ENCODE measurements around the gene SPRTN. TPM values are rescaled to one million over a fixed set of nuclear protein-coding genes. Genes with fewer than 3 reads are reported as not detected.

SPRTN gene
- total and polyA plus RNA-seq, 2 experiments from 2014 or later = 9.1 to 25.0 TPM

DNA sequence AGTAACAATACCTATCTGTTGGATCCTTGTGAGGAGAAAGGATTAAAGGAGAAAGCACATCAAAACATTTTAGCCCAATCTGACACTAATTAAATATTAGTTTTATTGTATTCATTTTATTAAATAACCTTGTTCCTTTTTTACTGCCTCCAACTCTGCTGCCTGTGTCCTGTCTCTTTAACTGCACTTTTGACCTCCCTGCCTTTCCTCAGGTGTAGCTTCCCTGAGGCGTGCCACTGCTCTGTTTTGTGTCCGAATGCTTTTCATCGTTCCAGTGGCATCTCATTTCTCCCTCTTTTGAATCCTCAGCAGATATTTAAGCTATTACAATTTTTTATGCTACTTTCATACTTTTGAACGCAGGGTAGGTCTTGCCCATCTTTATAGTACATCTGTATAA lies 10.3 kb downstream of the SPRTN start:
- Histone ChIP-seq H3K9me2 (ENCODE audit: insufficient read depth) (no peaks in the 10 kb centered on the region), H2AFZ (no peak overlapping the region), H3K27ac (ENCODE audit: low read depth) (no peak overlapping the region), H3K4me1 (ENCODE audit: insufficient read depth) (no peaks in the 10 kb centered on the region), H4K20me1 (replicated peaks; ENCODE audit: insufficient read depth) (peaks cover 5% of the 10 kb centered on the region), H3K4me3 (no peak overlapping the region), H3K79me2 (replicated peaks; ENCODE audit: insufficient read depth) (peaks cover 18% of the 10 kb centered on the region; the same call in 1 of the 2 replicates), H3K27me3 (ENCODE audit: insufficient read depth) (no peaks in the 10 kb centered on the region), H3K4me2 (no peak overlapping the region), H3K36me3 (ENCODE audit: insufficient read depth) (peaks cover 14% of the 10 kb centered on the region), H3F3A (replicated peaks; ENCODE audit: low read depth) (no peaks in the 10 kb centered on the region)
- peaks cover 36% of the 10 kb centered on the region for H3K36me3 Mint-ChIP-seq (ENCODE audit: low read depth)
- H3K9me3 Mint-ChIP-seq = no peaks in the 10 kb centered on the region
- no peaks in the 10 kb centered on the region for H3K27me3 Mint-ChIP-seq (ENCODE audit: insufficient read depth, low read depth, poor library complexity)
- ATAC-seq (no peak), DNase-seq (ENCODE audit: low spot score) (no peak)
- H3K4me1 Mint-ChIP-seq = no peaks in the 10 kb centered on the region
- H3K4me3 Mint-ChIP-seq = no peak overlapping the region
- H3K27ac Mint-ChIP-seq = no peak overlapping the region
- TF ChIP-seq POLR2AphosphoS5 (IDR thresholded peaks at IDR 0.05; ENCODE audit: low read depth) (no peak), STAT1 (IDR thresholded peaks at IDR 0.05; ENCODE audit: unreplicated experiment) (no peak), JUNB (IDR thresholded peaks at IDR 0.05; ENCODE audit: unreplicated experiment) (no peak), NANOG (IDR thresholded peaks at IDR 0.05; ENCODE audit: borderline replicate concordance) (no peak), EZH2 (IDR thresholded peaks at IDR 0.05; ENCODE audit: low read depth, unreplicated experiment) (no peak), ZNF114 (CRISPR knock-in tag; IDR thresholded peaks at IDR 0.05) (no peak), ETS1 (IDR thresholded peaks at IDR 0.05) (no peak), CREB1 (CRISPR knock-in tag; IDR thresholded peaks at IDR 0.05; ENCODE audit: low read depth) (no peak), CTCF (conservative IDR thresholded peaks at IDR 0.05; ENCODE audit: low read depth in 2 of 2) (no peak), ZNF331 (CRISPR knock-in tag; IDR thresholded peaks at IDR 0.05; ENCODE audit: low read depth) (no peak), EZH2phosphoT487 (IDR thresholded peaks at IDR 0.05; ENCODE audit: unreplicated experiment) (no peak)
- TF ChIP-seq, protein P1, sequence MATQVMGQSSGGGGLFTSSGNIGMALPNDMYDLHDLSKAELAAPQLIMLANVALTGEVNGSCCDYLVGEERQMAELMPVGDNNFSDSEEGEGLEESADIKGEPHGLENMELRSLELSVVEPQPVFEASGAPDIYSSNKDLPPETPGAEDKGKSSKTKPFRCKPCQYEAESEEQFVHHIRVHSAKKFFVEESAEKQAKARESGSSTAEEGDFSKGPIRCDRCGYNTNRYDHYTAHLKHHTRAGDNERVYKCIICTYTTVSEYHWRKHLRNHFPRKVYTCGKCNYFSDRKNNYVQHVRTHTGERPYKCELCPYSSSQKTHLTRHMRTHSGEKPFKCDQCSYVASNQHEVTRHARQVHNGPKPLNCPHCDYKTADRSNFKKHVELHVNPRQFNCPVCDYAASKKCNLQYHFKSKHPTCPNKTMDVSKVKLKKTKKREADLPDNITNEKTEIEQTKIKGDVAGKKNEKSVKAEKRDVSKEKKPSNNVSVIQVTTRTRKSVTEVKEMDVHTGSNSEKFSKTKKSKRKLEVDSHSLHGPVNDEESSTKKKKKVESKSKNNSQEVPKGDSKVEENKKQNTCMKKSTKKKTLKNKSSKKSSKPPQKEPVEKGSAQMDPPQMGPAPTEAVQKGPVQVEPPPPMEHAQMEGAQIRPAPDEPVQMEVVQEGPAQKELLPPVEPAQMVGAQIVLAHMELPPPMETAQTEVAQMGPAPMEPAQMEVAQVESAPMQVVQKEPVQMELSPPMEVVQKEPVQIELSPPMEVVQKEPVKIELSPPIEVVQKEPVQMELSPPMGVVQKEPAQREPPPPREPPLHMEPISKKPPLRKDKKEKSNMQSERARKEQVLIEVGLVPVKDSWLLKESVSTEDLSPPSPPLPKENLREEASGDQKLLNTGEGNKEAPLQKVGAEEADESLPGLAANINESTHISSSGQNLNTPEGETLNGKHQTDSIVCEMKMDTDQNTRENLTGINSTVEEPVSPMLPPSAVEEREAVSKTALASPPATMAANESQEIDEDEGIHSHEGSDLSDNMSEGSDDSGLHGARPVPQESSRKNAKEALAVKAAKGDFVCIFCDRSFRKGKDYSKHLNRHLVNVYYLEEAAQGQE (IDR thresholded peaks at IDR 0.05; ENCODE audit: unreplicated experiment) = no peak
- TF ChIP-seq, protein P2, sequence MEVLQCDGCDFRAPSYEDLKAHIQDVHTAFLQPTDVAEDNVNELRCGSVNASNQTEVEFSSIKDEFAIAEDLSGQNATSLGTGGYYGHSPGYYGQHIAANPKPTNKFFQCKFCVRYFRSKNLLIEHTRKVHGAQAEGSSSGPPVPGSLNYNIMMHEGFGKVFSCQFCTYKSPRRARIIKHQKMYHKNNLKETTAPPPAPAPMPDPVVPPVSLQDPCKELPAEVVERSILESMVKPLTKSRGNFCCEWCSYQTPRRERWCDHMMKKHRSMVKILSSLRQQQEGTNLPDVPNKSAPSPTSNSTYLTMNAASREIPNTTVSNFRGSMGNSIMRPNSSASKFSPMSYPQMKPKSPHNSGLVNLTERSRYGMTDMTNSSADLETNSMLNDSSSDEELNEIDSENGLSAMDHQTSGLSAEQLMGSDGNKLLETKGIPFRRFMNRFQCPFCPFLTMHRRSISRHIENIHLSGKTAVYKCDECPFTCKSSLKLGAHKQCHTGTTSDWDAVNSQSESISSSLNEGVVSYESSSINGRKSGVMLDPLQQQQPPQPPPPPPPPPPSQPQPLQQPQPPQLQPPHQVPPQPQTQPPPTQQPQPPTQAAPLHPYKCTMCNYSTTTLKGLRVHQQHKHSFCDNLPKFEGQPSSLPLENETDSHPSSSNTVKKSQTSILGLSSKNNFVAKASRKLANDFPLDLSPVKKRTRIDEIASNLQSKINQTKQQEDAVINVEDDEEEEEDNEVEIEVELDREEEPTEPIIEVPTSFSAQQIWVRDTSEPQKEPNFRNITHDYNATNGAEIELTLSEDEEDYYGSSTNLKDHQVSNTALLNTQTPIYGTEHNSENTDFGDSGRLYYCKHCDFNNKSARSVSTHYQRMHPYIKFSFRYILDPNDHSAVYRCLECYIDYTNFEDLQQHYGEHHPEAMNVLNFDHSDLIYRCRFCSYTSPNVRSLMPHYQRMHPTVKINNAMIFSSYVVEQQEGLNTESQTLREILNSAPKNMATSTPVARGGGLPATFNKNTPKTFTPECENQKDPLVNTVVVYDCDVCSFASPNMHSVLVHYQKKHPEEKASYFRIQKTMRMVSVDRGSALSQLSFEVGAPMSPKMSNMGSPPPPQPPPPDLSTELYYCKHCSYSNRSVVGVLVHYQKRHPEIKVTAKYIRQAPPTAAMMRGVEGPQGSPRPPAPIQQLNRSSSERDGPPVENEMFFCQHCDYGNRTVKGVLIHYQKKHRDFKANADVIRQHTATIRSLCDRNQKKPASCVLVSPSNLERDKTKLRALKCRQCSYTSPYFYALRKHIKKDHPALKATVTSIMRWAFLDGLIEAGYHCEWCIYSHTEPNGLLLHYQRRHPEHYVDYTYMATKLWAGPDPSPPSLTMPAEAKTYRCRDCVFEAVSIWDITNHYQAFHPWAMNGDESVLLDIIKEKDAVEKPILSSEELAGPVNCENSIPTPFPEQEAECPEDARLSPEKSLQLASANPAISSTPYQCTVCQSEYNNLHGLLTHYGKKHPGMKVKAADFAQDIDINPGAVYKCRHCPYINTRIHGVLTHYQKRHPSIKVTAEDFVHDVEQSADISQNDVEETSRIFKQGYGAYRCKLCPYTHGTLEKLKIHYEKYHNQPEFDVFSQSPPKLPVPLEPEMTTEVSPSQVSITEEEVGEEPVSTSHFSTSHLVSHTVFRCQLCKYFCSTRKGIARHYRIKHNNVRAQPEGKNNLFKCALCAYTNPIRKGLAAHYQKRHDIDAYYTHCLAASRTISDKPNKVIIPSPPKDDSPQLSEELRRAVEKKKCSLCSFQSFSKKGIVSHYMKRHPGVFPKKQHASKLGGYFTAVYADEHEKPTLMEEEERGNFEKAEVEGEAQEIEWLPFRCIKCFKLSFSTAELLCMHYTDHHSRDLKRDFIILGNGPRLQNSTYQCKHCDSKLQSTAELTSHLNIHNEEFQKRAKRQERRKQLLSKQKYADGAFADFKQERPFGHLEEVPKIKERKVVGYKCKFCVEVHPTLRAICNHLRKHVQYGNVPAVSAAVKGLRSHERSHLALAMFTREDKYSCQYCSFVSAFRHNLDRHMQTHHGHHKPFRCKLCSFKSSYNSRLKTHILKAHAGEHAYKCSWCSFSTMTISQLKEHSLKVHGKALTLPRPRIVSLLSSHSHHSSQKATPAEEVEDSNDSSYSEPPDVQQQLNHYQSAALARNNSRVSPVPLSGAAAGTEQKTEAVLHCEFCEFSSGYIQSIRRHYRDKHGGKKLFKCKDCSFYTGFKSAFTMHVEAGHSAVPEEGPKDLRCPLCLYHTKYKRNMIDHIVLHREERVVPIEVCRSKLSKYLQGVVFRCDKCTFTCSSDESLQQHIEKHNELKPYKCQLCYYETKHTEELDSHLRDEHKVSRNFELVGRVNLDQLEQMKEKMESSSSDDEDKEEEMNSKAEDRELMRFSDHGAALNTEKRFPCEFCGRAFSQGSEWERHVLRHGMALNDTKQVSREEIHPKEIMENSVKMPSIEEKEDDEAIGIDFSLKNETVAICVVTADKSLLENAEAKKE (CRISPR knock-in tag; IDR thresholded peaks at IDR 0.05) = no peak
